ENCODE measurements around the gene ZXDC.

ZXDC gene

DNA sequence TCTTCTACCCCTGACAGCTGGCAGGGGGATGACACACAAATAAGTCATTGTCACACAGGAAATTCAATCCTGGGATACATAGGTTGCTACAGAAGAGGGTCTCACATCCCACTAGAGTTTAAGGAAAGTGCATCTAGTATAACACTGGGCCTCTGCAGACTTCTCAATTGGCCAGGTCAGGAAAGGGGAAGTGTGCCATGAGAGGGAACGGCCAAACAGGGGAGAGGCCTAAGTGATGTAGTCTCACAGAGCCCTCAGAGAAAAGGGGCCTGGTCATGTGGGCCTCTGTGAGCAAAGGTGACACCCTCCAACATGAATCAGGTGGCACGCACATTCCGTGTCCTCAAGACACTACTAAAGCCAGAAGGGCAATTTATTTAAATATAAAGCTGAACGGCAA is 11.2 kb downstream of the ZXDC start:
- H3K4me1 ChIP-seq (ENCODE audit: insufficient read depth, low read length, poor library complexity, severe bottlenecking), result peaks cover 24% of the 10 kb centered on the region
- no peak overlapping the region for H3K4me2 ChIP-seq (ENCODE audit: low read depth, low read length, poor library complexity, severe bottlenecking)
- TF ChIP-seq EZH2phosphoT487 (IDR thresholded peaks at IDR 0.05; ENCODE audit: borderline replicate concordance), result no peak
- TF ChIP-seq, protein P1, sequence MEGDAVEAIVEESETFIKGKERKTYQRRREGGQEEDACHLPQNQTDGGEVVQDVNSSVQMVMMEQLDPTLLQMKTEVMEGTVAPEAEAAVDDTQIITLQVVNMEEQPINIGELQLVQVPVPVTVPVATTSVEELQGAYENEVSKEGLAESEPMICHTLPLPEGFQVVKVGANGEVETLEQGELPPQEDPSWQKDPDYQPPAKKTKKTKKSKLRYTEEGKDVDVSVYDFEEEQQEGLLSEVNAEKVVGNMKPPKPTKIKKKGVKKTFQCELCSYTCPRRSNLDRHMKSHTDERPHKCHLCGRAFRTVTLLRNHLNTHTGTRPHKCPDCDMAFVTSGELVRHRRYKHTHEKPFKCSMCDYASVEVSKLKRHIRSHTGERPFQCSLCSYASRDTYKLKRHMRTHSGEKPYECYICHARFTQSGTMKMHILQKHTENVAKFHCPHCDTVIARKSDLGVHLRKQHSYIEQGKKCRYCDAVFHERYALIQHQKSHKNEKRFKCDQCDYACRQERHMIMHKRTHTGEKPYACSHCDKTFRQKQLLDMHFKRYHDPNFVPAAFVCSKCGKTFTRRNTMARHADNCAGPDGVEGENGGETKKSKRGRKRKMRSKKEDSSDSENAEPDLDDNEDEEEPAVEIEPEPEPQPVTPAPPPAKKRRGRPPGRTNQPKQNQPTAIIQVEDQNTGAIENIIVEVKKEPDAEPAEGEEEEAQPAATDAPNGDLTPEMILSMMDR (conservative IDR thresholded peaks at IDR 0.05; ENCODE audit: low read length), result no peak
- H3K79me2 ChIP-seq (ENCODE audit: insufficient read depth, low read length), result peaks cover 90% of the 10 kb centered on the region
- H3K9me2 ChIP-seq (replicated peaks; ENCODE audit: low read depth, low read length), result no peaks in the 10 kb centered on the region
- H3K9ac ChIP-seq (ENCODE audit: low read depth, low read length, poor library complexity, severe bottlenecking), result no peak overlapping the region
- H3F3A ChIP-seq (ENCODE audit: low read depth), result no peaks in the 10 kb centered on the region
- peaks cover 68% of the 10 kb centered on the region for H4K20me1 ChIP-seq (ENCODE audit: insufficient read depth, low read length, poor library complexity, severe bottlenecking)
- no peak overlapping the region for H2AFZ ChIP-seq (ENCODE audit: low read length)
- no peaks in the 10 kb centered on the region for H3K27me3 ChIP-seq (ENCODE audit: insufficient read depth, low read length, poor library complexity, severe bottlenecking)
- no peak overlapping the region for H3K4me3 ChIP-seq (ENCODE audit: low read length, poor library complexity, severe bottlenecking)
- H3K36me3 ChIP-seq (ENCODE audit: insufficient read depth, low read length), result peaks cover 89% of the 10 kb centered on the region; the same call in 1 of the 2 replicates
- H3K9me3 ChIP-seq (ENCODE audit: insufficient read depth, low read depth, low read length), result no peaks in the 10 kb centered on the region

DNA sequence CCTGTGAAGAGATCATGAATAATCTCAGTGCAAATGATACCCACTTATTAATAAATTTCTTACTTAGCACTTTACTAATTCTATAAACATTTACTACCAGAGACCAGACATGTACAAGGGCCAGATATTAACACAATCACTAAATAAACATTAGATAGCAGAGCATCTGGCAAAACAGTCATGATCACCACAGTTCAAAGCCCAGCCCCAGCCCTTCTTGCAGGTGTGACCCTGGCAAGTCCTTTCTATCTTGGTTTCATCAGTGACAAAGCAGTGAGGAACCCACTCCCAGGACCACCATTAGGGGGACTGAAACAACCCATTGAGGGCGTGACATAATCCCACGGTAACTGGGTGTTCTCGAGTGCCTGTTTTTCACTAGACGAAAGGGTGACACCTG is 11.6 kb downstream of the ZXDC start:
- Histone ChIP-seq H3K79me2 (ENCODE audit: insufficient read depth, low read length) (peaks cover 90% of the 10 kb centered on the region), H3K4me2 (ENCODE audit: low read depth, low read length, poor library complexity, severe bottlenecking) (no peak overlapping the region), H3F3A (ENCODE audit: low read depth) (no peaks in the 10 kb centered on the region), H4K20me1 (ENCODE audit: insufficient read depth, low read length, poor library complexity, severe bottlenecking) (peaks cover 68% of the 10 kb centered on the region), H3K9me3 (ENCODE audit: insufficient read depth, low read depth, low read length) (no peaks in the 10 kb centered on the region), H3K4me3 (ENCODE audit: low read length, poor library complexity, severe bottlenecking) (no peak overlapping the region), H2AFZ (ENCODE audit: low read length) (no peak overlapping the region), H3K9me2 (replicated peaks; ENCODE audit: low read depth, low read length) (no peaks in the 10 kb centered on the region), H3K4me1 (ENCODE audit: insufficient read depth, low read length, poor library complexity, severe bottlenecking) (peaks cover 20% of the 10 kb centered on the region), H3K27me3 (ENCODE audit: insufficient read depth, low read length, poor library complexity, severe bottlenecking) (no peaks in the 10 kb centered on the region), H3K36me3 (ENCODE audit: insufficient read depth, low read length) (peaks cover 89% of the 10 kb centered on the region; the same call in 1 of the 2 replicates), H3K9ac (ENCODE audit: low read depth, low read length, poor library complexity, severe bottlenecking) (no peak overlapping the region)
- TF ChIP-seq, protein P1 (conservative IDR thresholded peaks at IDR 0.05; ENCODE audit: low read length), result no peak
- no peak for TF ChIP-seq EZH2phosphoT487 (IDR thresholded peaks at IDR 0.05; ENCODE audit: borderline replicate concordance)

DNA sequence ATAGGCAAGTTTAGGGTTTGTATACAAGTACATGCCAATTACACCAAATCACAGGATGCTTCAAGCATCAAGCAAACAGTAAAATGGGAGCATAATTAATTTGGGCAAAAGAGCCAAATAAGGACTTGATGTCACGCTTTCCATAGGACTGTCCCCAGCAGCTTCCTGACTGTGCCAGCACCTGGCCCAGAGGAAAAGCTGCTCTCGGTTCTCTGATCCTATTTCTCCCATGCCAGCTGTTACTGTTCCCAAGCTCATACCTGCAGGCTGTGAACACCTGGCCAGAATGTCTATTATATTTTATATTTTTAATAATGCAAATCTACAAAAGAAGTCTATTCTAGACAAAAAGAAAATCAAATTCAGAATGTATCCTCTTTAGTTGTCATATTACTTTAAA is 12.2 kb downstream of the ZXDC start:
- Histone ChIP-seq H3K4me1 (ENCODE audit: insufficient read depth, low read length, poor library complexity, severe bottlenecking) (peaks cover 15% of the 10 kb centered on the region), H3K9me2 (replicated peaks; ENCODE audit: low read depth, low read length) (no peaks in the 10 kb centered on the region), H3K9me3 (ENCODE audit: insufficient read depth, low read depth, low read length) (no peaks in the 10 kb centered on the region), H4K20me1 (ENCODE audit: insufficient read depth, low read length, poor library complexity, severe bottlenecking) (peaks cover 65% of the 10 kb centered on the region), H3K4me2 (ENCODE audit: low read depth, low read length, poor library complexity, severe bottlenecking) (no peak overlapping the region), H3K79me2 (ENCODE audit: insufficient read depth, low read length) (peaks cover 88% of the 10 kb centered on the region), H3K9ac (ENCODE audit: low read depth, low read length, poor library complexity, severe bottlenecking) (no peak overlapping the region), H3K27me3 (ENCODE audit: insufficient read depth, low read length, poor library complexity, severe bottlenecking) (no peaks in the 10 kb centered on the region), H2AFZ (ENCODE audit: low read length) (no peak overlapping the region), H3K4me3 (ENCODE audit: low read length, poor library complexity, severe bottlenecking) (no peak overlapping the region), H3K36me3 (ENCODE audit: insufficient read depth, low read length) (peaks cover 89% of the 10 kb centered on the region; the same call in 1 of the 2 replicates), H3F3A (ENCODE audit: low read depth) (no peaks in the 10 kb centered on the region)
- TF ChIP-seq, protein P1 (conservative IDR thresholded peaks at IDR 0.05; ENCODE audit: low read length), result no peak
- TF ChIP-seq EZH2phosphoT487 (IDR thresholded peaks at IDR 0.05; ENCODE audit: borderline replicate concordance), result no peak

Measured in Loucy (cell line).